Stimulated activated naive CD8-positive, alpha-beta T cell treated with anti-CD3 and anti-CD28 coated beads, Interleukin-15, amount 100 ng/mL, for 72 hours (primary cell): ENCODE results near the gene FOXP1.

Source experiments
- ATAC-seq: fragments of 150-1000 bp; cut with Tn5 transposase; 2 replicates; pipeline ENCODE4 v1.10.0; 2021; ENCODE audit warnings: mild to moderate bottlenecking, moderate library complexity
- DNase-seq, 2 donors: peaks; one replicate each; pipeline ENCODE4 v3.0.0; 2021 to 2022
- H3K27ac Mint-ChIP-seq, 2 donors: one replicate each; pipeline ENCODE4 v1.8.0; 2022; ENCODE audit warnings: mild to moderate bottlenecking in 2 of 2, mixed read lengths in 2 of 2, moderate library complexity in 2 of 2
- H3K27me3 Mint-ChIP-seq: one replicate; pipeline ENCODE4 v1.8.0; 2022; ENCODE audit warnings: mixed read lengths
- H3K4me1 Mint-ChIP-seq: one replicate; pipeline ENCODE4 v1.8.0; 2022; ENCODE audit warnings: mild to moderate bottlenecking, mixed read lengths
- H3K4me3 Mint-ChIP-seq, 2 donors: one replicate each; pipeline ENCODE4 v1.8.0; 2022; ENCODE audit warnings: mild to moderate bottlenecking in 2 of 2, mixed read lengths in 2 of 2, moderate library complexity in 1 of 2
- H3K9me3 Mint-ChIP-seq, 2 donors: one replicate each; pipeline ENCODE4 v1.8.0; 2022; ENCODE audit warnings: mixed read lengths in 2 of 2

The FOXP1 gene

GRCh38 chr3:71423151-71423906 lies 160.2 kb downstream of the FOXP1 start:
- Mint-ChIP-seq H3K4me3 (peak overlapping the region; percentile 77), H3K9me3 (no peaks in the 10 kb centered on the region), H3K27ac (peak overlapping the region; percentile 93 to 98), H3K27me3 (no peaks in the 10 kb centered on the region), H3K4me1 (peaks cover 100% of the 10 kb centered on the region)
- ATAC-seq (no peak), DNase-seq (no peak)

GRCh38 chr3:71421820-71422566 lies 161.5 kb downstream of the FOXP1 start:
- DNase-seq: peak; percentile 68 to 79
- peak overlapping the region; percentile 93 to 98 for H3K27ac Mint-ChIP-seq
- H3K9me3 Mint-ChIP-seq: no peaks in the 10 kb centered on the region
- peak overlapping the region; percentile 77 for H3K4me3 Mint-ChIP-seq
- no peaks in the 10 kb centered on the region for H3K27me3 Mint-ChIP-seq
- peaks cover 100% of the 10 kb centered on the region for H3K4me1 Mint-ChIP-seq
- peak; percentile 89 for ATAC-seq

- H3K4me3 Mint-ChIP-seq: peak overlapping the region; percentile 77
- H3K27ac Mint-ChIP-seq: peak overlapping the region; percentile 52 to 98
- peaks cover 100% of the 10 kb centered on the region for H3K4me1 Mint-ChIP-seq
- no peaks in the 10 kb centered on the region for H3K9me3 Mint-ChIP-seq
- DNase-seq (no peak), ATAC-seq (no peak)
- no peaks in the 10 kb centered on the region for H3K27me3 Mint-ChIP-seq
Measured at GRCh38 chr3:71421475-71421819, 162.1 kb downstream of the FOXP1 start.

- no peak for ATAC-seq
- no peak overlapping the region for H3K27ac Mint-ChIP-seq
Measured at GRCh38 chr3:71419369-71419768, 164.2 kb downstream of the FOXP1 start.

GRCh38 chr3:71417791-71418190 lies 165.7 kb downstream of the FOXP1 start:
- peak overlapping the region; percentile 41 to 72 for H3K4me3 Mint-ChIP-seq
- H3K4me1 Mint-ChIP-seq: peaks cover 100% of the 10 kb centered on the region
- no peaks in the 10 kb centered on the region for H3K27me3 Mint-ChIP-seq
- H3K27ac Mint-ChIP-seq: peak overlapping the region in 1 of 2 donors; percentile 72
- no peak for DNase-seq
- no peak for ATAC-seq
- H3K9me3 Mint-ChIP-seq: no peaks in the 10 kb centered on the region

More at GRCh38 chr3:71419369-71419768, 164.2 kb downstream of the FOXP1 start:
- H3K9me3 Mint-ChIP-seq: no peaks in the 10 kb centered on the region
- peak overlapping the region in 1 of 2 donors; percentile 48 for H3K4me3 Mint-ChIP-seq
- DNase-seq: no peak
- H3K27me3 Mint-ChIP-seq: no peaks in the 10 kb centered on the region
- H3K4me1 Mint-ChIP-seq: peaks cover 100% of the 10 kb centered on the region

GRCh38 chr3:71416876-71417275 lies 166.7 kb downstream of the FOXP1 start:
- H3K9me3 Mint-ChIP-seq: no peaks in the 10 kb centered on the region
- DNase-seq (peak; percentile 59 to 70), ATAC-seq (peak; percentile 61)
- H3K27ac Mint-ChIP-seq: peak overlapping the region; percentile 80 to 97
- peaks cover 100% of the 10 kb centered on the region for H3K4me1 Mint-ChIP-seq
- no peaks in the 10 kb centered on the region for H3K27me3 Mint-ChIP-seq
- H3K4me3 Mint-ChIP-seq: peak overlapping the region; percentile 72 to 83

GRCh38 chr3:71415681-71416122 lies 167.8 kb downstream of the FOXP1 start:
- Mint-ChIP-seq H3K4me1 (peaks cover 100% of the 10 kb centered on the region), H3K4me3 (peak overlapping the region; percentile 72 to 83), H3K27ac (peak overlapping the region; percentile 92 to 97), H3K27me3 (no peaks in the 10 kb centered on the region), H3K9me3 (no peaks in the 10 kb centered on the region)
- ATAC-seq (peak; percentile 65), DNase-seq (no peak)

- DNase-seq (no peak), ATAC-seq (no peak)
- no peaks in the 10 kb centered on the region for H3K9me3 Mint-ChIP-seq
- H3K27me3 Mint-ChIP-seq: no peaks in the 10 kb centered on the region
- H3K27ac Mint-ChIP-seq: peak overlapping the region in 1 of 2 donors; percentile 19
- H3K4me1 Mint-ChIP-seq: peaks cover 100% of the 10 kb centered on the region
- no peak overlapping the region for H3K4me3 Mint-ChIP-seq
Measured at GRCh38 chr3:71414189-71414927, 169.2 kb downstream of the FOXP1 start.

- Mint-ChIP-seq H3K27ac (peak overlapping the region in 1 of 2 donors; percentile 20), H3K4me3 (no peak overlapping the region), H3K27me3 (no peaks in the 10 kb centered on the region), H3K4me1 (peaks cover 100% of the 10 kb centered on the region), H3K9me3 (no peaks in the 10 kb centered on the region)
- ATAC-seq (no peak), DNase-seq (no peak)
Measured at GRCh38 chr3:71413572-71413971, 170.0 kb downstream of the FOXP1 start.

GRCh38 chr3:71409352-71409751 lies 174.2 kb downstream of the FOXP1 start:
- Mint-ChIP-seq H3K9me3 (no peaks in the 10 kb centered on the region), H3K27ac (no peak overlapping the region), H3K4me3 (no peak overlapping the region), H3K27me3 (no peaks in the 10 kb centered on the region), H3K4me1 (peaks cover 95% of the 10 kb centered on the region)
- no peak for ATAC-seq
- no peak for DNase-seq

- no peak for DNase-seq
- no peak for ATAC-seq
- H3K9me3 Mint-ChIP-seq: no peaks in the 10 kb centered on the region
- no peak overlapping the region for H3K4me3 Mint-ChIP-seq
- no peak overlapping the region for H3K27ac Mint-ChIP-seq
- peaks cover 95% of the 10 kb centered on the region for H3K4me1 Mint-ChIP-seq
- H3K27me3 Mint-ChIP-seq: no peaks in the 10 kb centered on the region
Measured at GRCh38 chr3:71408903-71409302, 174.6 kb downstream of the FOXP1 start.

GRCh38 chr3:71407823-71408222 lies 175.7 kb downstream of the FOXP1 start:
- H3K27me3 Mint-ChIP-seq: no peaks in the 10 kb centered on the region
- H3K27ac Mint-ChIP-seq: no peak overlapping the region
- DNase-seq (no peak), ATAC-seq (no peak)
- peaks cover 95% of the 10 kb centered on the region for H3K4me1 Mint-ChIP-seq
- no peak overlapping the region for H3K4me3 Mint-ChIP-seq
- no peaks in the 10 kb centered on the region for H3K9me3 Mint-ChIP-seq

- Mint-ChIP-seq H3K27ac (peak overlapping the region in 1 of 2 donors; percentile 12), H3K27me3 (no peaks in the 10 kb centered on the region), H3K4me1 (peaks cover 95% of the 10 kb centered on the region), H3K9me3 (no peaks in the 10 kb centered on the region), H3K4me3 (no peak overlapping the region)
- DNase-seq (no peak), ATAC-seq (no peak)
Measured at GRCh38 chr3:71406972-71407810, 176.3 kb downstream of the FOXP1 start.

GRCh38 chr3:71402911-71403310 lies 180.6 kb downstream of the FOXP1 start:
- Mint-ChIP-seq H3K9me3 (no peaks in the 10 kb centered on the region), H3K4me3 (no peak overlapping the region), H3K4me1 (peaks cover 94% of the 10 kb centered on the region), H3K27me3 (no peaks in the 10 kb centered on the region), H3K27ac (no peak overlapping the region)
- ATAC-seq (no peak), DNase-seq (no peak)

GRCh38 chr3:71402280-71402679 lies 181.2 kb downstream of the FOXP1 start:
- Mint-ChIP-seq H3K27ac (no peak overlapping the region), H3K9me3 (no peaks in the 10 kb centered on the region), H3K27me3 (no peaks in the 10 kb centered on the region), H3K4me1 (peaks cover 94% of the 10 kb centered on the region), H3K4me3 (no peak overlapping the region)
- ATAC-seq: no peak
- DNase-seq: no peak
